Dedifferentiated amniotic fluid mesenchymal stem cell (primary cell): ENCODE data around the gene C5orf46.
A peak's percentile ranks its signal among the peaks of the same experiment; 100 is the strongest.

ENCODE experiments used
- DNase-seq: peaks from one replicate; pipeline ENCODE4 v3.0.0-alpha.2; 2016; ENCODE audit errors: extremely low spot score

C5orf46 gene

DNA sequence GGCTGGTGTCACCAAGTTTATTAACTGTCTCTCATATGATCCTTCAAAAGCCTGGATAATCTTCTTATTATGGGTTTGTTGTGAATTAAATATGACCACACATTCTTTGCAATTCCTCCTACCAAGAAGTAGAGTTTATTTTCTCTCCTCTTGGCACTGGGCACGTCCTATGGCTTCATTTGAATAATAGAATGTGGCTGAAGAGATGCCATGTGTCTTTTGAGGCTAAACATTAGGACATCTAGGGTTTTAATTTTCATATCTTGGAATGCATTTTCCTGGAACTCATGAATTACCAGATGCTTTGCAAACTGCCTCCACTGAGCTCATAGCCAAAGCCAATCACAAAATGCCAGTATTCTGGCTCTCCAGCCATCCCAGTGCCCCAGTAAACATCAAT, 47.8 kb downstream of the C5orf46 start:
- no peak for DNase-seq

- DNase-seq = peak; percentile 68
These were observed 48.8 kb downstream of the C5orf46 start for GRCh38 chr5:147857302-147858129.

GRCh38 chr5:147856801-147857200, 49.5 kb downstream of the C5orf46 start:
- no peak for DNase-seq

DNA sequence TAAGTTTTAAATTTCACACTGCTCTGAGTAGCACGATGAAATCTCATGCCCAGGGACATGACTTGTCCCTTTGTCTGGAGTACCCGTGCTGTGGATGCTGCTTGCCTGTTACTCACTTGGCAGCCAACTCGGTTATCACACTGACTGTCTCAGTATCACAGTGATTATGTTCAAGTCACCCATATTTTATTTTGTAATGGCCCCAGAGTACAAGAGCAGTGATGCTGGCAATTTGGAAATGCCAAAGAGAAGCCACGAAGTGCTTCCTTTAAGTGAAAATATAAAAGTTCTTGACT, 50.6 kb downstream of the C5orf46 start:
- no peak for DNase-seq

DNA sequence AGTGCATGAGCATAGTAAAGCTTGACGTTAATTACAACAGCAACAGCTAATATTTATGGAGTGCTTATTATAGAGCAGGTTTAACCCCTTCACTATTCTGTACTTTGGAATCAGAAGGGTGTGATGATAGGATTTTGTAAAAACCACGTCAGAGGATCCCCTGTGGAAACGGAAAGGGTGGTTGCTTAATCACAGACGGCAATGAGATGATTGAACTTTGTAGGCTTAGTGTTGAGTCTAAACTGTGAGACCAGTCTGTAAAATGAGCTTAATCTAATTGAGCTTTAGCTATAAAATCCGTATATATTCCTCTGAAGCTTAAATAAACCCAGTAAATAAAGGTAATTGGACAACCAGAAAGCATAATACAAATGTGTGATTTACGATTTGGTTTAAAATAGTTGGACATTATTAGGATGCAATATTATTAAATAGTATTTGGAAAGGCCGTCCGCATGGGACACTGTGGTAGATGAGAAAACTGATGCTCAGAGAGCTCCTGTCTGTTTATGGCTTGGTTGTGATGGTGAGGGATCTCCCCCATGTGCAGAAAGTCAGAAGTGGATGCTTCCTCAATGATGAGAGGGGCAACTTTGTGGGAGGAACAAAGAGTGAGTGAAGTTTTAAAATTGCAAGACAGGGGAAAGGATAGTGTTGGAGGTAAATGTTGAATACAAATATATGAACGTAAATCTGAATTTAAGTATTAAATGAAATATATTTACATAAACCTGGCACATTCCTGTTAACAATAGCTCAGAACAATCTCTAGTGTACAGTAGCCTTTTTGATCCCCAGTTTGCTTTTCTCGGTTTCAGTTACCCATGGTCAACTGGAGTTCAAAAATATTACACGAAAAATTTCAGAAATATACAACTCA, 51.2 kb downstream of the C5orf46 start:
- no peak for DNase-seq

DNA sequence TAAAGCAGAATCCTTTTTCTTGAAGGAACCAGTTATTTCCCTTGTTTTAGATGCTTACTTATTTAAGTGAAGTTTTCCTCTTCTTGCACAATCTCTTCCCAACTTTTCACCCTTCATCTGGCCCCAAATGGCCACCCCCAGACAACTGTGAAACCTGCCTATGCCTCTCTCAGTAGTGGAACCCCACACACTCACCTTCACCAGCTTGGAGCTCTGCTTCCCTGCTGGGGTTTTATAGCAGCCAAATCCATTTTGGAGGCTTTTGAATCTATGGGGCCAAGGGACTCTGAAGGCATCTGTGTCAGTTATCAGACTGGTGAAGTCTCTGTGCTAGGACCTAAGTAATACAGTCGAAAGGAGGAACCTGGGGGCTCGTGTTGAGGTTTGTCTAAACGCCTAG, 52.0 kb downstream of the C5orf46 start:
- DNase-seq = no peak

DNA sequence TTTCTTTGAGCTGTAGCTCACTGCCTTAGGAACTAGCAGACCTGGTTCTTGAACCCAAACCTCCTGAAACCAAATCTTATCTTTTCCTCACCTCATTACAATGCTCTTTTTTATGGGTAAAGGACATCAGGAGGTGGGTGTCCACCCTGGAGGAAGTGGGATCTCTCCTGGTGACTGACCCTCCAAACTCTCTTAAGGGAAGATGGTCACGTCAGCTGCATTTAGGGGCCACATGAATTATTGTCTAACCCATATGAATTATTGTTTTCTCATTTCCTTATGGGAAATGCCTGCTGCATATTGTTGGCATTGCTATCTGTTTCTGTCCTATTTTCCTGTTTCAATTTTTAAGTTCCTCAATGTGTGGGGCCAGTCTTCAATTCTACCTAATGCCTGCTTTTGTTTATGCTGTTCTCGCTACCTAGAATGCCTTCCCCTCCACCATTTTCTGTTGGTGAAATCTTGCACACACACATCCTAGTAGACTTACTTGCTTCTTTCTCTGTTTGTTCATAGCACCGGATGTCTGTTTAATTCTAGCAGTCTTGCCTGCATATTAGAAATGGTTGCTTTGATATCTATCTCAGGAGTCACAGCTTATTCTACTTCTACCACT, 52.9 kb downstream of the C5orf46 start:
- DNase-seq = no peak

- DNase-seq = no peak
These were observed 54.0 kb downstream of the C5orf46 start for GRCh38 chr5:147852365-147852764.

GRCh38 chr5:147851578-147851977, 54.8 kb downstream of the C5orf46 start:
- no peak for DNase-seq

DNA sequence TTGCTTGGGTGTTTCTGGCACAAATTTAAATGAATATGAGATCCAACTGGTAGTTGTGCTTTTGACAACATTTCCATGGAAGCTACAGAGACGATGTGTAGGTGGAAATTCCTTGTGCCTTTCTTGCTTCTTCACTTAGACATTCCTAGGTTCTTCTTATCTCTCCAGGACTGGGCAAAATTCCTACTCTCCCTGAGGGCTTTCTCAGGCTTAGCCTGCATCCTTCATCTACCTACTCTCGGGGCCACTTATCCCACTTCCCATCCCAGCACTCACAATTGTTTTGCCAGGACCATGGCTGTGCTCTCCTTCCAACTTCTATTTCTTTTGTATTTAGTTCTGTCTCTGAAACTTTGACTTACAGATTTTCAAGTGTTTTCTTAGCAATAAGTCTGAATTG, 57.1 kb downstream of the C5orf46 start:
- DNase-seq = no peak

DNA sequence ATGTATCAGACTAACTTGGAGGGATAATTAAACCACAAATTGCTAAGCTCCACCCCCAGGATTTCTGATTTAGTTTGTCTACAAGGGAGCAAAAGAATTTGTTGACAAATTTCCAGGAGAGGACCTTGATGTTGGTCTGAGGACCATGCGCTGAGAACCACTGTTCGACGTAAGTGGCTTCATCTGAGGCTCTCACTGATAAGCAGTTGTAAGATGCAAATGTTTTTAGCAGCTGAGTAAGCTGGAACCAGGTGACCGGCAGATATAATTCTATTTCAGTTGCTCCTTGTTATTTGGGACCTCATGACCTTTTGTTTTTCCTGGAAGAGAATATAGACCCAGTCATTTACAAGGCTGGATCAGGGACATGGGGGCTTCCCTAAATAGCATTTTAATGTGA, 60.7 kb downstream of the C5orf46 start:
- no peak for DNase-seq

GRCh38 chr5:147844846-147845245, 61.5 kb downstream of the C5orf46 start:
- no peak for DNase-seq

DNA sequence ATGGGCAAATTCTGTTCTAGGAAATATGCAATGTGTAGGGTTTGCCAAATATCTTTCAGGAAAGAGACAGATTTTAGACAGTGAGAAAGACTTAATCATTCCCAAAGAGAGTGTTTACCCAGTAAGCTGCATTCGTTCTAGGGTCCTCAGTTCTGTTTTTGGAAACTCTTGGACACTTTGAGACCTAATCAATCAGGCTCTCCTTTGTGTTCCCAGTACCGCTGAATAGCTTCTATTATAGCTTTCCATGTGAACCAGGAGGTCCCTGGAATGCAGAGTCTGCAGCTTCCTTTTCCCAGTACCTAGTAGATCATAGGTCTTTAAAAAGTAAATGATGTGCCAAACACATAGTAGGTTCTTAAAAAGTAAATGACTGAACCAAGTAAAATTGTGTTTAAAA, 63.5 kb downstream of the C5orf46 start:
- no peak for DNase-seq
